Endodermal cell (in vitro differentiated cells): ENCODE results near the gene BTRC. TPM values are rescaled to one million over a fixed set of nuclear protein-coding genes. Genes with fewer than 3 reads are reported as not detected.

Experiments
- DNase-seq: peaks from one replicate; pipeline ENCODE4 v3.0.0-alpha.2; 2017
- H3K27ac ChIP-seq: 2 replicates; pipeline ENCODE4 v1.5.1; 2013; ENCODE audit warnings: mild to moderate bottlenecking, low read depth, low read length, moderate library complexity
- H3K27me3 ChIP-seq: 2 replicates; pipeline ENCODE4 v1.6.1; 2013; ENCODE audit warnings: mild to moderate bottlenecking, low read length, moderate library complexity; ENCODE audit not compliant: insufficient read depth, control insufficient read depth, poor library complexity, severe bottlenecking
- H3K36me3 ChIP-seq: 2 replicates; pipeline ENCODE4 v1.7.0; 2013; ENCODE audit warnings: mild to moderate bottlenecking, low read length, moderate library complexity; ENCODE audit not compliant: control insufficient read depth, insufficient read depth
- H3K4me1 ChIP-seq: one replicate; pipeline ENCODE4 v1.7.0; 2013; ENCODE audit warnings: low read length; ENCODE audit not compliant: control insufficient read depth, insufficient read depth
- H3K4me3 ChIP-seq: 2 replicates; pipeline ENCODE4 v1.5.1; 2013; ENCODE audit warnings: mild to moderate bottlenecking, low read length, moderate library complexity
- H3K9ac ChIP-seq: 2 replicates; pipeline ENCODE4 v1.6.1; 2013; ENCODE audit warnings: mild to moderate bottlenecking, low read length, moderate library complexity; ENCODE audit not compliant: poor library complexity, severe bottlenecking; ENCODE audit errors: extremely low read depth
- H3K9me3 ChIP-seq: 2 replicates; pipeline ENCODE4 v1.6.1; 2013; ENCODE audit warnings: mild to moderate bottlenecking, low read length, moderate library complexity; ENCODE audit not compliant: control insufficient read depth
- H3K27ac Mint-ChIP-seq: 2 replicates; pipeline ENCODE4 v1.8.0; 2020; ENCODE audit warnings: mixed read lengths
- H3K27me3 Mint-ChIP-seq: 2 replicates; pipeline ENCODE4 v1.8.0; 2021; ENCODE audit warnings: mild to moderate bottlenecking, mixed read lengths; ENCODE audit not compliant: insufficient read depth
- H3K36me3 Mint-ChIP-seq: 2 replicates; pipeline ENCODE4 v1.8.0; 2020; ENCODE audit warnings: low read depth, mixed read lengths
- H3K4me1 Mint-ChIP-seq: 2 replicates; pipeline ENCODE4 v1.8.0; 2020; ENCODE audit warnings: mixed read lengths
- H3K4me3 Mint-ChIP-seq: 2 replicates; pipeline ENCODE4 v1.8.0; 2020; ENCODE audit warnings: mild to moderate bottlenecking, moderate library complexity, mixed read lengths
- H3K9me3 Mint-ChIP-seq: 2 replicates; pipeline ENCODE4 v1.8.0; 2020; ENCODE audit warnings: mild to moderate bottlenecking, mixed read lengths
- CTCF ChIP-seq: fragments of 200-600 bp; sonication (generic); conservative IDR thresholded peaks from 2 replicates; pipeline ENCODE4 v1.5.0; 2021; ENCODE audit warnings: antibody characterized with exemption, mild to moderate bottlenecking
- WGBS, 2 experiments: methylation state at CpG; one replicate each; pipeline versions ENCODE4 v1.1.5 to v1.1.7; 2013; ENCODE audit warnings: missing lambda C conversion rate in 2 of 2, mixed read lengths in 1 of 2; ENCODE audit not compliant: insufficient coverage in 1 of 2, insufficient read length in 1 of 2; 5-methylcytosine and 5-hydroxymethylcytosine counted together
- total RNA-seq, 2 donors: library from RNA; stranded (reverse); fragmentation: NEBNext Ultra II Directional in 1 of 2; extraction: Animal tissue kit (Norgen Biotek cat#: 25700) in 1 of 2; gene quantifications; 2 replicates in 1 of 2; 3 replicates in 1 of 2; pipeline ENCODE4 v1.2.1, GENCODE V29; 2021

Gene BTRC
- total RNA-seq, 2 donors from 2014 or later: 30.1 to 38.2 TPM

- Histone ChIP-seq H3K9me3 (no peaks in the 10 kb centered on the region), H3K27ac (no peak overlapping the region), H3K4me1 (no peaks in the 10 kb centered on the region), H3K27me3 (peaks cover 20% of the 10 kb centered on the region), H3K4me3 (no peak overlapping the region), H3K9ac (no peak overlapping the region), H3K36me3 (no peaks in the 10 kb centered on the region)
- 93% methylated on average over 3 of the region's 3 CpGs; no CpG with 5 or more reads in 1 of the 2 experiments for WGBS, 2 experiments
- Mint-ChIP-seq H3K27me3 (peaks cover 47% of the 10 kb centered on the region), H3K4me3 (no peak overlapping the region), H3K27ac (no peak overlapping the region), H3K4me1 (no peaks in the 10 kb centered on the region), H3K9me3 (no peaks in the 10 kb centered on the region), H3K36me3 (no peaks in the 10 kb centered on the region)
- no peak for TF ChIP-seq CTCF
- DNase-seq: peak; percentile 38
Measured at GRCh38 chr10:101563007-101563406, 209.0 kb downstream of the BTRC start.

GRCh38 chr10:101563497-101564040 is 209.6 kb downstream of the BTRC start:
- no peaks in the 10 kb centered on the region for H3K36me3 ChIP-seq
- no peak for TF ChIP-seq CTCF
- no peaks in the 10 kb centered on the region for H3K36me3 Mint-ChIP-seq
- H3K9me3 ChIP-seq: no peaks in the 10 kb centered on the region
- H3K4me1 ChIP-seq: no peaks in the 10 kb centered on the region
- no peak overlapping the region for H3K27ac ChIP-seq
- H3K4me3 Mint-ChIP-seq: no peak overlapping the region
- no peaks in the 10 kb centered on the region for H3K9me3 Mint-ChIP-seq
- WGBS, 2 experiments: 89 to 92% methylated on average over 6 to 11 of the region's 11 CpGs
- peaks cover 26% of the 10 kb centered on the region for H3K27me3 ChIP-seq
- peaks cover 52% of the 10 kb centered on the region for H3K27me3 Mint-ChIP-seq
- H3K4me1 Mint-ChIP-seq: no peaks in the 10 kb centered on the region
- H3K4me3 ChIP-seq: no peak overlapping the region
- no peak overlapping the region for H3K9ac ChIP-seq
- DNase-seq: no peak
- H3K27ac Mint-ChIP-seq: no peak overlapping the region

GRCh38 chr10:101564490-101564991 is 210.6 kb downstream of the BTRC start:
- Histone ChIP-seq H3K4me3 (no peak overlapping the region), H3K9me3 (no peaks in the 10 kb centered on the region), H3K27ac (no peak overlapping the region), H3K36me3 (no peaks in the 10 kb centered on the region), H3K27me3 (peaks cover 36% of the 10 kb centered on the region), H3K4me1 (no peaks in the 10 kb centered on the region), H3K9ac (no peak overlapping the region)
- H3K9me3 Mint-ChIP-seq: no peaks in the 10 kb centered on the region
- TF ChIP-seq CTCF: no peak
- no peak overlapping the region for H3K27ac Mint-ChIP-seq
- H3K4me3 Mint-ChIP-seq: no peak overlapping the region
- no peaks in the 10 kb centered on the region for H3K4me1 Mint-ChIP-seq
- 93 to 94% methylated on average over 4 to 14 of the region's 15 CpGs for WGBS, 2 experiments
- H3K27me3 Mint-ChIP-seq: peaks cover 62% of the 10 kb centered on the region
- peak; percentile 28 for DNase-seq
- H3K36me3 Mint-ChIP-seq: no peaks in the 10 kb centered on the region
